A549 (cell line): ENCODE data around the gene CACNG5. TPM values are rescaled to one million over a fixed set of nuclear protein-coding genes. Genes with fewer than 3 reads are reported as not detected.

Experiments
- ATAC-seq, 2 experiments: fragments of 200-7000 bp in 1 of 2; fragments of >200 bp in 1 of 2; cut with Nextera tagmentation in 1 of 2; cut with Tn5 transposase in 1 of 2; 3 replicates each; pipeline versions ENCODE4 v1.8.0 to v1.9.1; 2018 to 2020; ENCODE audit warnings: mild to moderate bottlenecking in 1 of 2, moderate library complexity in 1 of 2
- CTCF ChIA-PET: fragments of 300-600 bp; sonication (Branson Sonifier 250); formaldehyde crosslinking; extraction: SDS; loops from one replicate; lab custom pipeline; 2021; ENCODE audit warnings: antibody characterized with exemption, inconsistent platforms; lab: Yijun Ruan, JAX
- POLR2A ChIA-PET: fragments of 350-600 bp; formaldehyde crosslinking; extraction: SDS; loops from one replicate; lab custom pipeline; 2021; ENCODE audit warnings: antibody characterized with exemption, inconsistent platforms; lab: Yijun Ruan, JAX
- DNase-seq, 2 experiments: peaks; one replicate each; pipeline versions ENCODE4 v3.0.0 to v3.0.0-alpha.2; 2011 to 2016; ENCODE audit warnings: low read depth in 1 of 2, low spot score in 1 of 2
- FAIRE-seq: peaks from 2 replicates; lab custom pipeline; 2011; peaks lifted over from hg19 to GRCh38; lab: Jason Lieb, UNC
- H3K27ac ChIP-seq, 2 experiments: fragments of >200 bp; sonication (Bioruptor Twin); formaldehyde crosslinking; 3 replicates each; pipeline ENCODE4 v1.5.1; 2016 to 2017
- H3K4me1 ChIP-seq: fragments of >200 bp; sonication (Bioruptor Twin); formaldehyde crosslinking; 3 replicates; pipeline ENCODE4 v1.6.1; 2016
- H3K4me2 ChIP-seq: fragments of >200 bp; sonication (Bioruptor Twin); formaldehyde crosslinking; 3 replicates; pipeline ENCODE4 v1.6.1; 2016
- H3K4me3 ChIP-seq: fragments of >200 bp; sonication (Bioruptor Twin); formaldehyde crosslinking; 3 replicates; pipeline ENCODE4 v1.5.1; 2016
- H3K9me3 ChIP-seq: fragments of >200 bp; sonication (Bioruptor Twin); formaldehyde crosslinking; 3 replicates; pipeline ENCODE4 v1.6.1; 2016
- EHF ChIP-seq: fragments of 250-450 bp; sonication (Bioruptor Pico); IDR thresholded peaks from 2 replicates; pipeline ENCODE4 v1.5.0; 2020; ENCODE audit warnings: mild to moderate bottlenecking
- POLR2AphosphoS2 ChIP-seq: conservative IDR thresholded peaks from 2 replicates; pipeline ENCODE4 v1.6.1; 2012; ENCODE audit warnings: low read length, improper control_type of control experiment, inconsistent platforms
- whole genome bisulfite sequencing: methylation state at CpG from one replicate; pipeline ENCODE4 v1.1.6; 2017; ENCODE audit errors: missing lambda C conversion rate; 5-methylcytosine and 5-hydroxymethylcytosine counted together
- polyA plus RNA-seq, 4 experiments: library from polyadenylated mRNA; depleted of rRNA in 3 of 4; stranded (reverse); fragments of >200 nt; fragmentation: RNase III in 1 of 4; extraction: RNeasy Plus Mini Kit Qiagen cat#74134 plus additional on column Dnase treatment in 1 of 4; gene quantifications; 2 replicates in 3 of 4; 3 replicates in 1 of 4; pipeline ENCODE4 v1.2.3, GENCODE V29; 2011 to 2017
- small RNA-seq, 6 experiments: library from RNA; depleted of rRNA; stranded (forward); fragments of <200 nt; gene quantifications; one replicate each; pipeline ENCODE3, GENCODE V24; 2012

CACNG5 gene
- polyA plus RNA-seq, 2 of the 4 experiments (the other 2 are of a cell fraction): 0.09 TPM; not detected in 1

DNA sequence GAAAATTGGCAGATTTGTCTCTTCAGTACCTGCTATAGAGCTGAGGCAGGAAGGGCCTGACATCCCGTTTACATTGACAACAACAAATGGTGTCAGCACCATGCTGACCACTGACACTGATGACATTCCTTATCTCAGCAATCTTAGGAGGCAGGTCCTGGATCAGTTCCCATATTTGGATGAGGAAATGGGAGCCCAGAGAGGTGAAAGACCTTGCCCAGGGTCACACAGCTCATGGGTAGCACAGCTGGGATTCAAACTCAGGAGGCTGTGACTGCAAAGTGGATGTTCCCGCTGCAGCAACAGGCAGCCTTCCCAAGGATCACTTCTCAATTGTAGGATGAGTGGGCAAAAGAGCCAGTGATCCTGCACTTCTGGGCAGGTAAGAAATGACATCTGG, 99.1 kb downstream of the CACNG5 start:
- Histone ChIP-seq H3K9me3 (peaks cover 7% of the 10 kb centered on the region; the same call in 1 of the 3 replicates), H3K4me2 (no peak overlapping the region), H3K27ac (no peak overlapping the region), H3K4me1 (no peaks in the 10 kb centered on the region), H3K4me3 (no peak overlapping the region)
- DNase-seq (no peak), FAIRE-seq (no peak), ATAC-seq (no peak)
- CTCF ChIA-PET: interaction anchor here (0.8 to 4.7 kb wide), 4 partner anchors 9 to 62 kb away, joined by 3 to 22 read pairs (median 4); no protein-coding TSS in a partner anchor
- WGBS: 45% methylated on average over 2 of the region's 2 CpGs
- POLR2A ChIA-PET: no interaction called here
- TF ChIP-seq POLR2AphosphoS2 (no peak), EHF (no peak)

Small RNAs within 50 kb of the gene (small RNA-seq; reads per million reads assigned to genes)
- gene MIR634: 0 reads per million in 6 experiments
- gene RNA5SP446: 0 reads per million in 6 experiments

Other genes with a start within 250 kb of the CACNG5 start
- 6.2 and 6.9 TPM in 2 replicates for gene CACNG4, start 129.6 kb downstream of the CACNG5 start, polyA plus RNA-seq (2011; rRNA removed)
- gene CACNG4, start 129.6 kb downstream of the CACNG5 start, polyA plus RNA-seq (2017; fragmentation: RNase III; extraction: RNeasy Plus Mini Kit Qiagen cat#74134 plus additional on column Dnase treatment): 9.8 to 10.4 TPM (median 10.2 TPM) in 3 replicates
- gene CACNG1, start 209.4 kb downstream of the CACNG5 start, polyA plus RNA-seq (2011; rRNA removed): not detected in 2 replicates
- gene CACNG1, start 209.4 kb downstream of the CACNG5 start, polyA plus RNA-seq (2017; fragmentation: RNase III; extraction: RNeasy Plus Mini Kit Qiagen cat#74134 plus additional on column Dnase treatment): 0.09 to 0.17 TPM (median 0.15 TPM) in 3 replicates